OCI-LY3 (cell line): Measurements from ENCODE around the gene RANBP9.

ENCODE experiments used
- H2AFZ ChIP-seq: fragments of 200-600, 300-600 bp; shearing (Covaris generic); 2 replicates; pipeline ENCODE4 v1.6.0; 2014; ENCODE audit warnings: antibody characterized with exemption, low read depth, low read length
- H3K27ac ChIP-seq: fragments of 200-600, 300-600 bp; sonication (generic); 2 replicates; pipeline ENCODE4 v1.5.1; 2014; ENCODE audit warnings: mild to moderate bottlenecking, low read length, moderate library complexity, mixed read lengths
- H3K27me3 ChIP-seq: fragments of 200-600, 300-600 bp; sonication (generic); 2 replicates; pipeline ENCODE4 v1.6.1; 2014; ENCODE audit warnings: low read depth, low read length, mixed read lengths
- H3K36me3 ChIP-seq: fragments of 200-600, 300-600 bp; sonication (generic); replicated peaks from 2 replicates; pipeline ENCODE3; 2014; ENCODE audit warnings: low read depth, low read length, mixed read lengths
- H3K4me1 ChIP-seq: fragments of 300-600, 200-600 bp; sonication (generic); 2 replicates; pipeline ENCODE4 v1.6.1; 2014; ENCODE audit warnings: low read length, mixed read lengths
- H3K4me2 ChIP-seq: fragments of 200-600, 300-600 bp; sonication (generic); 2 replicates; pipeline ENCODE4 v1.6.1; 2014; ENCODE audit warnings: low read length, mixed read lengths
- H3K4me3 ChIP-seq: fragments of 300-600, 200-600 bp; sonication (generic); 2 replicates; pipeline ENCODE4 v1.5.1; 2014; ENCODE audit warnings: antibody characterized with exemption, mild to moderate bottlenecking, low read length, moderate library complexity
- H3K79me2 ChIP-seq: fragments of 300-600, 200-600 bp; shearing (Covaris generic); 2 replicates; pipeline ENCODE4 v1.6.1; 2014; ENCODE audit warnings: mild to moderate bottlenecking, low read length, mixed read lengths
- H3K9ac ChIP-seq: fragments of 300-600, 200-600 bp; shearing (Covaris generic); 2 replicates; pipeline ENCODE4 v1.6.0; 2014; ENCODE audit warnings: mild to moderate bottlenecking, low read length, moderate library complexity
- H3K9me3 ChIP-seq: fragments of 200-600, 300-600 bp; shearing (Covaris generic); 2 replicates; pipeline ENCODE4 v1.6.1; 2014; ENCODE audit warnings: low read length, mixed read lengths; ENCODE audit not compliant: insufficient read depth
- H4K20me1 ChIP-seq: fragments of 200-600, 300-600 bp; sonication (generic); 2 replicates; pipeline ENCODE4 v1.6.1; 2016; ENCODE audit warnings: low read length, mixed read lengths; ENCODE audit not compliant: insufficient read depth
- EZH2phosphoT487 ChIP-seq: fragments of 200-600 bp; shearing (Covaris generic); IDR thresholded peaks from 2 replicates; pipeline ENCODE4 v1.6.1; 2018; ENCODE audit warnings: antibody characterized with exemption, mixed run types, low read depth
- TF ChIP-seq, protein P1 (sequence below): fragments of 200-600, 300-600 bp; sonication (generic); IDR thresholded peaks from 2 replicates; pipeline ENCODE4 v1.5.1; 2014; ENCODE audit warnings: antibody characterized with exemption, low read length, low read depth

Gene RANBP9

DNA sequence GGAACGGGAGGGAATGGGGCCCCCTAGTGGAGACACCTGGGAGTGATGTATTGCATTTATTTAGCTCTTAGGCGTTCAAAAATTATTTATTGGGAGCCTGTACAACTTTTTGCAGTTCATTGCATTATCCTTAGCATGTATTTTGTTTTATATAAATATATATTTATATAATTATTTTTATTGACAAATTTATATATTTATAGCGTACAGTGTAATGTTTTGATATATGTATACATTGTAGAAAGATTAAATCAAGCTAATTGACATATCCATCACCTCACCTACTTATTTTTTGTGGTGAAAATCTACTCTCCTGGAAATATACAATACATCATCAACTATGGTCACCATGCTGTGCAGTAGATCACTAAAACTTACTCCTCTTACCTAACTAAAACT, 136.3 kb downstream of the RANBP9 start:
- no peak for TF ChIP-seq EZH2phosphoT487
- TF ChIP-seq, protein P1, sequence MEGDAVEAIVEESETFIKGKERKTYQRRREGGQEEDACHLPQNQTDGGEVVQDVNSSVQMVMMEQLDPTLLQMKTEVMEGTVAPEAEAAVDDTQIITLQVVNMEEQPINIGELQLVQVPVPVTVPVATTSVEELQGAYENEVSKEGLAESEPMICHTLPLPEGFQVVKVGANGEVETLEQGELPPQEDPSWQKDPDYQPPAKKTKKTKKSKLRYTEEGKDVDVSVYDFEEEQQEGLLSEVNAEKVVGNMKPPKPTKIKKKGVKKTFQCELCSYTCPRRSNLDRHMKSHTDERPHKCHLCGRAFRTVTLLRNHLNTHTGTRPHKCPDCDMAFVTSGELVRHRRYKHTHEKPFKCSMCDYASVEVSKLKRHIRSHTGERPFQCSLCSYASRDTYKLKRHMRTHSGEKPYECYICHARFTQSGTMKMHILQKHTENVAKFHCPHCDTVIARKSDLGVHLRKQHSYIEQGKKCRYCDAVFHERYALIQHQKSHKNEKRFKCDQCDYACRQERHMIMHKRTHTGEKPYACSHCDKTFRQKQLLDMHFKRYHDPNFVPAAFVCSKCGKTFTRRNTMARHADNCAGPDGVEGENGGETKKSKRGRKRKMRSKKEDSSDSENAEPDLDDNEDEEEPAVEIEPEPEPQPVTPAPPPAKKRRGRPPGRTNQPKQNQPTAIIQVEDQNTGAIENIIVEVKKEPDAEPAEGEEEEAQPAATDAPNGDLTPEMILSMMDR, result no peak; the same call in 1 of the 2 replicates
- Histone ChIP-seq H3K9me3 (no peaks in the 10 kb centered on the region), H3K36me3 (no peaks in the 10 kb centered on the region), H3K4me3 (peak overlapping the region; percentile 95), H3K27ac (peak overlapping the region; percentile 68; the same call in 1 of the 2 replicates), H3K27me3 (no peaks in the 10 kb centered on the region), H2AFZ (no peak overlapping the region), H3K79me2 (no peaks in the 10 kb centered on the region), H3K4me2 (peak overlapping the region; percentile 69), H4K20me1 (no peaks in the 10 kb centered on the region), H3K9ac (peak overlapping the region; percentile 82), H3K4me1 (peaks cover 8% of the 10 kb centered on the region)

DNA sequence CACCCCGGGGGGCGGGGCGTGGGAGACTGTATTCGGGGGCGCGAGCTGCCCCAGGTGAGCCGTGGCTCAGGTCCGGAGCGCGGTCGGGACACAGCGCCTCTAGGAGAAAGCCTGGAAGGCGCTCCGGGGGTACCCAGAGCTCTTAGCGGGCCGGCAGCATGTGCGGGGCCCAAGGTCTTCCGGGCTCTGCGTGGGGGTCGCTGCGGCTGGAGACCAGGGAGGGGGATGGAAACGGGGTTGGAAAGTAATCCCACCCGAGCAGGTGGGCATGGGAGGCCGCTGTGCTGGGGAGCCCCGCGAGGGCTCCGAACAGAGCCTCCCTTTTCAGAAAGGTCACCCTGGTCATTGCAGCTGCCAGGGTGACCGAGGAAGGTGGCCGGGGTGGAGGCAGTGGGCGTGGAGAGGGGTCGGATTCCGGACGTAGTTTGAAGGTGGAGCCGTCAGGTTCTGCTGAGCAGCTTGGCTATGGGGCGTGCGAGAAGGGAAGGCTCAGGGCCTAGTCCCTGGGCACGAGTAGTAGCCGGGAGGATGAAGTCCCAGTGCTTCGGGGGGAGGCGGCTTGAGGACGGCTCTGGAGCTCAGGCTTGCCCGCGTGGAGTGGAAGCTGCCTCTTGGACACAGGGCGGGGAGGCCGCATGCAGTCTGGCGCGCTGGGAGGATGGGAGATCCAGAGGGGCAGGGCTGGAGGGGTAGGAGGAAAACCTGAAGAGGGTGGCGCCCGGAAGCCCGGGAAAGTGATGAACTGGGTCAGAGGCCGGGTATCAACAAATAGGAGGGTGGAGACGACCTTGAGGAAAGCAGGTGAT, 136.9 kb downstream of the RANBP9 start, which contains the start of gene SIRT5:
Gene SIRT5 (plus strand): TSS at position 31 of the 806 bp plus-strand sequence. CDS start 9,510 bp downstream, outside the sequence.
- Histone ChIP-seq H3K4me1 (peaks cover 8% of the 10 kb centered on the region), H3K9me3 (no peaks in the 10 kb centered on the region), H4K20me1 (no peaks in the 10 kb centered on the region), H3K27me3 (no peaks in the 10 kb centered on the region), H3K4me2 (peak within 1 kb of the TSS; percentile 95), H3K36me3 (no peaks in the 10 kb centered on the region), H3K79me2 (no peaks in the 10 kb centered on the region), H3K27ac (peak within 1 kb of the TSS; percentile 68), H3K9ac (peak within 1 kb of the TSS; percentile 82), H2AFZ (peak within 1 kb of the TSS; percentile 69; the same call in 1 of the 2 replicates), H3K4me3 (peak within 1 kb of the TSS; percentile 95)
- TF ChIP-seq, protein P1, result peak; percentile 63; the same call in 1 of the 2 replicates
- TF ChIP-seq EZH2phosphoT487, result no peak

DNA sequence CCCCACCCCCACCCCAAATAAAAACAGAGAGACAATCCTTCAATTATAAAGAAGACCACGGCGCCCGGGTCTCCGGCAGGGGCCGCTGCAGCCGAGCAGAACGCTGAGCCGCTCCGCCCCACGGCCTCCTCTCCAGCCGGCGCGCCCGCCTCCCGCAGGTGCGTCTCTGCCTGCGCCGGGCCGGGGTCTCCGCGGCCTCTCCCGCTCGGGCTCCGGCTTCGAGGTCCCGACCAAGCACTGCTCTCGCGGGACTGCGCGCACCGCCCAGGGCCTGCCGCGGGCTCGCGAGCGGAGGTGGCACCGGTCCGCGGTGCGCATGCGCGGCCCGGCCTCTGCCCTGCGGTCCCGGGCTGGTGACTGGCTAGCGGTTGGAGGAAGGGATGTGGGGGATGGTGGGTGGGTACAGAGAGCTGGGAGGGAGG, 137.5 kb downstream of the RANBP9 start:
- TF ChIP-seq EZH2phosphoT487, result no peak
- TF ChIP-seq, protein P1, result peak; percentile 34
- Histone ChIP-seq H3K9me3 (no peaks in the 10 kb centered on the region), H3K9ac (peak overlapping the region; percentile 82), H3K27ac (peak overlapping the region; percentile 68), H3K4me3 (peak overlapping the region; percentile 95), H3K79me2 (no peaks in the 10 kb centered on the region), H3K4me1 (peaks cover 8% of the 10 kb centered on the region), H3K27me3 (no peaks in the 10 kb centered on the region), H3K36me3 (no peaks in the 10 kb centered on the region), H4K20me1 (no peaks in the 10 kb centered on the region), H3K4me2 (peak overlapping the region; percentile 95), H2AFZ (no peak overlapping the region; the same call in 1 of the 2 replicates)

DNA sequence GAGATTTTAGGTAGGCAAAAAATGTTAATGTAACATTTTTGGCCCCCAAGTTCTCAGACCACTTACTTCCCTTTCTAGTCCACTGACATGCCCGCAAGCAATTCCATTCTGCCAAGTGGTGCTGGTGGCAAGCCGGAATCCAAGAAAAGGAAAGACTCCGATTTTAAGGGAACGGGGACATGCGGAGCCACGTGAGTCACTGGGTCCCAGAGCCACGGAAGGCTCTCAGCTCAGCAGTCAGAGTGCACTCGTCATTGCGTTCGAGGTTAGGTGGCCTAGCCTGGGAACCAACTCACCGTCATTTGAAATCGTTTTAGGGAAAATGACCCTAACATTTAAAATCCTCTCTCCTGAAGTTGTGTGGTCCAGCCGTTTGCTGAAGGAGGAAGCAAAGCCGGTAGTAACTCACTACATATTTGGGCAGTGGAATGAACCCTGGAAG, 137.9 kb downstream of the RANBP9 start:
- no peaks in the 10 kb centered on the region for H3K79me2 ChIP-seq
- peak overlapping the region; percentile 95 for H3K4me2 ChIP-seq
- TF ChIP-seq EZH2phosphoT487, result no peak
- TF ChIP-seq, protein P1, result no peak
- H2AFZ ChIP-seq, result peak overlapping the region; percentile 53; the same call in 1 of the 2 replicates
- H3K9ac ChIP-seq, result peak overlapping the region; percentile 82
- H3K9me3 ChIP-seq, result no peaks in the 10 kb centered on the region
- no peaks in the 10 kb centered on the region for H3K36me3 ChIP-seq
- H3K27ac ChIP-seq, result no peak overlapping the region
- H3K4me1 ChIP-seq, result peaks cover 8% of the 10 kb centered on the region
- H4K20me1 ChIP-seq, result no peaks in the 10 kb centered on the region
- no peaks in the 10 kb centered on the region for H3K27me3 ChIP-seq
- peak overlapping the region; percentile 95 for H3K4me3 ChIP-seq
